PFSK-1 (cell line): Measurements from ENCODE around the gene IKZF2.

Experiments
- REST ChIP-seq, 2 experiments: IDR thresholded peaks; 2 replicates each; pipeline versions ENCODE4 v1.6.1 to v1.8.0; 2011 to 2012; ENCODE audit warnings: low read depth in 2 of 2, low read length in 2 of 2, control low read depth in 1 of 2, inconsistent platforms in 1 of 2, mild to moderate bottlenecking in 1 of 2, moderate library complexity in 1 of 2; ENCODE audit not compliant: insufficient read depth in 1 of 2
- TAF1 ChIP-seq: IDR thresholded peaks from 2 replicates; pipeline ENCODE4 v1.6.1; 2012; ENCODE audit warnings: low read length, control low read depth, borderline replicate concordance; ENCODE audit not compliant: insufficient read depth

DNA sequence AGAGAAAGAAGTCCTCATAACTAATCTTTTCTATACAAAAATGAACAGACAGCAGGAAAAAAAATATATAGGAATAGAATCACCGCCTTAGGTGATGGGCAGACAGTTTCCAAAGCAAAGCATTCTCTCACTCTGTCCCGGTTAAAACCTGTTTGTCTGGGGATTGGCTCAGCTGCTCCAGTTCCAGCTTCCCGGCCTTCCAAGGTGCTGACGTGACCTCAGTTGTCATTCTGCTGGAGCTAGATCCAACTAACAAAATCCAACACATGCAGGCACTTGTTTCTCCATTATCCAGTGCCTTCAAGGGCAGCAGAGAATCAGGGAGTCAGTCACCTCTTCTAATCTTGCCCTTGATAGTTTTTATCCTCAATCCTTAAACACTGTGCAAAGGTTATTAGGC, 52.8 kb downstream of the IKZF2 start:
- TF ChIP-seq REST (IDR thresholded peaks at IDR 0.05; ENCODE audit: insufficient read depth in 1 of 2, low read depth in 2 of 2, low read length in 2 of 2) (no peak), TAF1 (no peak)
